Upper lobe of right lung (tissue), 1 donor: ENCODE measurements around the gene SFSWAP. TPM values are rescaled to one million over a fixed set of nuclear protein-coding genes. Genes with fewer than 3 reads are reported as not detected.

Experiments used
- ATAC-seq: fragments of 200-7000 bp; cut with Tn5 transposase; one replicate; pipeline ENCODE4 v1.9.1; 2020; ENCODE audit warnings: mild to moderate bottlenecking, moderate library complexity
- DNase-seq: peaks from one replicate; pipeline ENCODE4 v3.0.0-alpha.2; 2020
- H3K27ac ChIP-seq: fragments of 200-600 bp; one replicate; pipeline ENCODE4 v1.8.0; 2022
- H3K27me3 ChIP-seq: fragments of 200-600 bp; one replicate; pipeline ENCODE4 v1.8.0; 2022; ENCODE audit warnings: mild to moderate bottlenecking
- H3K36me3 ChIP-seq: fragments of 200-600 bp; one replicate; pipeline ENCODE4 v1.8.0; 2022
- H3K4me1 ChIP-seq: fragments of 200-600 bp; one replicate; pipeline ENCODE4 v1.8.0; 2022
- H3K4me3 ChIP-seq: fragments of 200-600 bp; one replicate; pipeline ENCODE4 v1.8.0; 2022; ENCODE audit warnings: mild to moderate bottlenecking
- H3K9me3 ChIP-seq: fragments of 200-600 bp; one replicate; pipeline ENCODE4 v1.8.0; 2022
- intact Hi-C: fragments of 100-400 bp; cut with DNase I; formaldehyde crosslinking; loops from one replicate; pipeline ENCODE4 v1.11.0; 2022
- total RNA-seq: library from RNA; stranded (reverse); fragmentation: NEBNext Ultra II Directional; extraction: Animal tissue kit (Norgen Biotek cat#: 25700); gene quantifications from one replicate; pipeline ENCODE4 v1.2.1, GENCODE V29; 2021
- TF ChIP-seq, protein P1 (sequence below): fragments of 200-600 bp; IDR thresholded peaks from one replicate; pipeline ENCODE4 v1.8.0; 2022; ENCODE audit warnings: antibody characterized with exemption
- donor health status: DM: no; HTN: yes; CAD: no; lungs with severe emphysema.

Gene SFSWAP
- total RNA-seq, 1 donor from 2014 or later = 51.2 TPM

GRCh38 chr12:131765961-131766360, 55.1 kb downstream of the SFSWAP start:
- intact Hi-C loops = no loop called here
- Histone ChIP-seq H3K4me3 (no peak overlapping the region), H3K27ac (no peak overlapping the region), H3K9me3 (no peaks in the 10 kb centered on the region), H3K4me1 (no peaks in the 10 kb centered on the region), H3K27me3 (no peaks in the 10 kb centered on the region), H3K36me3 (peaks cover 94% of the 10 kb centered on the region)
- no peak for DNase-seq
- ATAC-seq = no peak
- TF ChIP-seq, protein P1, sequence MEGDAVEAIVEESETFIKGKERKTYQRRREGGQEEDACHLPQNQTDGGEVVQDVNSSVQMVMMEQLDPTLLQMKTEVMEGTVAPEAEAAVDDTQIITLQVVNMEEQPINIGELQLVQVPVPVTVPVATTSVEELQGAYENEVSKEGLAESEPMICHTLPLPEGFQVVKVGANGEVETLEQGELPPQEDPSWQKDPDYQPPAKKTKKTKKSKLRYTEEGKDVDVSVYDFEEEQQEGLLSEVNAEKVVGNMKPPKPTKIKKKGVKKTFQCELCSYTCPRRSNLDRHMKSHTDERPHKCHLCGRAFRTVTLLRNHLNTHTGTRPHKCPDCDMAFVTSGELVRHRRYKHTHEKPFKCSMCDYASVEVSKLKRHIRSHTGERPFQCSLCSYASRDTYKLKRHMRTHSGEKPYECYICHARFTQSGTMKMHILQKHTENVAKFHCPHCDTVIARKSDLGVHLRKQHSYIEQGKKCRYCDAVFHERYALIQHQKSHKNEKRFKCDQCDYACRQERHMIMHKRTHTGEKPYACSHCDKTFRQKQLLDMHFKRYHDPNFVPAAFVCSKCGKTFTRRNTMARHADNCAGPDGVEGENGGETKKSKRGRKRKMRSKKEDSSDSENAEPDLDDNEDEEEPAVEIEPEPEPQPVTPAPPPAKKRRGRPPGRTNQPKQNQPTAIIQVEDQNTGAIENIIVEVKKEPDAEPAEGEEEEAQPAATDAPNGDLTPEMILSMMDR = no peak

- H3K27me3 ChIP-seq = no peaks in the 10 kb centered on the region
- no peak overlapping the region for H3K4me3 ChIP-seq
- no peaks in the 10 kb centered on the region for H3K9me3 ChIP-seq
- intact Hi-C loops = no loop called here
- TF ChIP-seq, protein P1 = no peak
- no peaks in the 10 kb centered on the region for H3K4me1 ChIP-seq
- peaks cover 94% of the 10 kb centered on the region for H3K36me3 ChIP-seq
- H3K27ac ChIP-seq = no peak overlapping the region
- DNase-seq (no peak), ATAC-seq (no peak)
Measured at GRCh38 chr12:131766382-131767107, 55.7 kb downstream of the SFSWAP start.

- TF ChIP-seq, protein P1 = no peak
- H3K9me3 ChIP-seq = no peaks in the 10 kb centered on the region
- intact Hi-C loops = no loop called here
- H3K4me3 ChIP-seq = no peak overlapping the region
- H3K27ac ChIP-seq = no peak overlapping the region
- H3K4me1 ChIP-seq = no peaks in the 10 kb centered on the region
- no peaks in the 10 kb centered on the region for H3K27me3 ChIP-seq
- no peak for DNase-seq
- H3K36me3 ChIP-seq = peaks cover 89% of the 10 kb centered on the region
- no peak for ATAC-seq
Measured at GRCh38 chr12:131770120-131770519, 59.2 kb downstream of the SFSWAP start.

- Histone ChIP-seq H3K4me1 (no peaks in the 10 kb centered on the region), H3K4me3 (no peak overlapping the region), H3K9me3 (no peaks in the 10 kb centered on the region), H3K27ac (no peak overlapping the region), H3K36me3 (peaks cover 77% of the 10 kb centered on the region), H3K27me3 (no peaks in the 10 kb centered on the region)
- TF ChIP-seq, protein P1 = no peak
- no peak for DNase-seq
- intact Hi-C loops = no loop called here
- ATAC-seq = no peak
Measured at GRCh38 chr12:131771965-131772364, 61.1 kb downstream of the SFSWAP start.

DNA sequence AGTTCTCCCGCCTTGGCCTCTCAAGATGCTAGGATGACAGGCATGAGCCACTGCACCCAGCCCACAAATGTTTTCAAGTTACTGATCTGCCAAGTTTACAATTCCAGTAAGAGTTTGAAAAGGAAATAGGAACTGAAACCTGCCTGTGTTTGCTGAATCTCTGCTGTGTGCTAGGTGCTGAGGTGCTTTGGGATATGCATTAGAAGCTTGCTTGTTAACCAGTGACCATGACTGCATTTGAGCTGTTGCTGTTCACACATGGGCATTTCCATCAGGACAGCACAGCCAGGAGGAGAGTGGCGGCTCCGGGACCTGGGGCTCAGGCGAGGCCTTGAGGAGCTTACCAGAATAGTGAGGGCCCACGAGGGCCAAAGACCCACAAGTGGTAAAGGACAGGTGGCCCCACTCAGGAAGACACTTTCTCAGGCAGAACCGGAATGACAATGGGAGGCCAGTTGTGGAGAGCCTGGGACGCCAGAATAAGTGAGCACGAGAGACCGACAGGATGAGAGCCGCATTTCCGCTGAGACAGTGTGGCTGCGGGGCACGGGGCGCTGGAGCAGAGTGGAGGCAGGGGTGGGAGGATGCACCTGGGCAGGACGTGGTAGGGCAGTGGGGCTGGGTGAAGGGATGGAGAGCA, 62.8 kb downstream of the SFSWAP start:
- no peaks in the 10 kb centered on the region for H3K4me1 ChIP-seq
- ATAC-seq (peak; percentile 14), DNase-seq (no peak)
- TF ChIP-seq, protein P1 = no peak
- H3K36me3 ChIP-seq = peaks cover 72% of the 10 kb centered on the region
- no peaks in the 10 kb centered on the region for H3K27me3 ChIP-seq
- intact Hi-C loops = no loop called here
- no peak overlapping the region for H3K27ac ChIP-seq
- no peak overlapping the region for H3K4me3 ChIP-seq
- no peaks in the 10 kb centered on the region for H3K9me3 ChIP-seq
